Activated CD8-positive, alpha-beta T cell treated with anti-CD3 and anti-CD28 coated beads for 36 hours (primary cell): Measurements from ENCODE around the gene PID1. TPM values are rescaled to one million over a fixed set of nuclear protein-coding genes. Genes with fewer than 3 reads are reported as not detected.

Experiments used
- ATAC-seq: fragments of 200-7000 bp; cut with Tn5 transposase; one replicate; pipeline ENCODE4 v1.10.0; 2021; ENCODE audit warnings: mild to moderate bottlenecking, moderate library complexity
- CTCF ChIA-PET: fragments of 350-600 bp; sonication (Branson Sonifier 250); formaldehyde crosslinking; loops from one replicate; lab custom pipeline; 2021; ENCODE audit warnings: antibody characterized with exemption; lab: Charles Lee
- POLR2A ChIA-PET: fragments of 350-600 bp; sonication (Branson Sonifier 250); formaldehyde crosslinking; loops from one replicate; lab custom pipeline; 2021; ENCODE audit warnings: antibody characterized with exemption; lab: Charles Lee
- DNase-seq: peaks from one replicate; pipeline ENCODE4 v3.0.0-alpha.2; 2020
- H3K27ac Mint-ChIP-seq: one replicate; pipeline ENCODE4 v1.8.0; 2021; ENCODE audit warnings: mild to moderate bottlenecking, mixed read lengths
- H3K27me3 Mint-ChIP-seq: one replicate; pipeline ENCODE4 v1.8.0; 2021; ENCODE audit warnings: mixed read lengths
- H3K36me3 Mint-ChIP-seq: one replicate; pipeline ENCODE4 v1.8.0; 2021; ENCODE audit warnings: low read depth, mixed read lengths
- H3K4me1 Mint-ChIP-seq: one replicate; pipeline ENCODE4 v1.8.0; 2021; ENCODE audit warnings: low read depth, mixed read lengths
- H3K4me3 Mint-ChIP-seq: one replicate; pipeline ENCODE4 v1.8.0; 2021; ENCODE audit warnings: mild to moderate bottlenecking, moderate library complexity, mixed read lengths
- H3K9me3 Mint-ChIP-seq: one replicate; pipeline ENCODE4 v1.8.0; 2021; ENCODE audit warnings: mixed read lengths
- intact Hi-C: fragments of 100-400 bp; cut with micrococcal nuclease; formaldehyde crosslinking; loops from one replicate; pipeline ENCODE4 v1.10.0; 2022
- total RNA-seq, 2 experiments: library from RNA; stranded (reverse); gene quantifications; one replicate each; pipeline ENCODE4 v1.2.3, GENCODE V29; 2021
- TF ChIP-seq, protein P1 (sequence below): fragments of 200-600 bp; IDR thresholded peaks from one replicate; pipeline ENCODE4 v1.8.0; 2022; ENCODE audit warnings: antibody characterized with exemption, mild to moderate bottlenecking

The PID1 gene
- total RNA-seq, 2 experiments from 2014 or later = not detected

DNA sequence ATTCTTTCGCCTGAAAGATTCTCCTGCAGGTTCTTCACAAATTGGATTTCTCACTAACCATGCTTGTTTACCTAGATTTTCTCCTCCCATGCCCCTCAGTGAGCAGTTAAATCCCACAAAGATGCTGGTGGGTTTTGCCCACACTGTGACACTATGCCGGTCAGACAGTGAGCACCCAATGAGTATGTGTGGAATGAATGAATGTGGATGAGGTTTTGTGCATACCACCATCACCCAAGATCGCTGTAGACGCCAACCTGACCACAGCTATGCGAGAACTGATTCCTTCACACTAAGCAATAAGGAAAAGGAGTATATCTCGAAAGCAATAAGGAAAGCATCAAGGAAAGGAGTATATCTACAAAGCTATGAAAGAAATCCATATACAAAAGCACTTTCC is 116.7 kb downstream of the PID1 start:
- intact Hi-C loops = no loop called here
- no peak for DNase-seq
- no peaks in the 10 kb centered on the region for H3K9me3 Mint-ChIP-seq
- H3K27me3 Mint-ChIP-seq = no peaks in the 10 kb centered on the region
- ATAC-seq = no peak
- TF ChIP-seq, protein P1, sequence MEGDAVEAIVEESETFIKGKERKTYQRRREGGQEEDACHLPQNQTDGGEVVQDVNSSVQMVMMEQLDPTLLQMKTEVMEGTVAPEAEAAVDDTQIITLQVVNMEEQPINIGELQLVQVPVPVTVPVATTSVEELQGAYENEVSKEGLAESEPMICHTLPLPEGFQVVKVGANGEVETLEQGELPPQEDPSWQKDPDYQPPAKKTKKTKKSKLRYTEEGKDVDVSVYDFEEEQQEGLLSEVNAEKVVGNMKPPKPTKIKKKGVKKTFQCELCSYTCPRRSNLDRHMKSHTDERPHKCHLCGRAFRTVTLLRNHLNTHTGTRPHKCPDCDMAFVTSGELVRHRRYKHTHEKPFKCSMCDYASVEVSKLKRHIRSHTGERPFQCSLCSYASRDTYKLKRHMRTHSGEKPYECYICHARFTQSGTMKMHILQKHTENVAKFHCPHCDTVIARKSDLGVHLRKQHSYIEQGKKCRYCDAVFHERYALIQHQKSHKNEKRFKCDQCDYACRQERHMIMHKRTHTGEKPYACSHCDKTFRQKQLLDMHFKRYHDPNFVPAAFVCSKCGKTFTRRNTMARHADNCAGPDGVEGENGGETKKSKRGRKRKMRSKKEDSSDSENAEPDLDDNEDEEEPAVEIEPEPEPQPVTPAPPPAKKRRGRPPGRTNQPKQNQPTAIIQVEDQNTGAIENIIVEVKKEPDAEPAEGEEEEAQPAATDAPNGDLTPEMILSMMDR = no peak
- H3K36me3 Mint-ChIP-seq = no peaks in the 10 kb centered on the region
- ChIA-PET POLR2A (no interaction called here), CTCF (no interaction called here)
- no peaks in the 10 kb centered on the region for H3K4me1 Mint-ChIP-seq
- H3K4me3 Mint-ChIP-seq = no peak overlapping the region
- H3K27ac Mint-ChIP-seq = no peak overlapping the region

DNA sequence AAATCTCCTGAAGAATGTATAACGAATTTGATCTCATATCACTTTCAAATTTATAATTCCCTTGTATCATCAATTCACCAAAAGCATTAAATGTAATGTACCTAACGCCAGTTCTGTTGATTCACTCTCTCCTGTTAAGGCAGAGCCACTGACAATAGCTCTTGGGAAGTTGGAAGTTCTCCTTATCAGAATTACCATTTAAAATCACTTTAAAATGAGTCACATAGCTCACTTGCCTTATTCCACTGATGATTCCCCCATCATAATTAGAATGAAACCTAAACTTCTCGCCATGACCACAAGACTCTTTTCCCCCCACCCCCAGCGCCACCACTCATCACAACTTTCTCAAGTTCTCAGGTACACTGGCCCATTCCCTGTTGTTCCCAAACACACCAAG is 117.1 kb downstream of the PID1 start:
- H3K27me3 Mint-ChIP-seq = no peaks in the 10 kb centered on the region
- no peak for ATAC-seq
- TF ChIP-seq, protein P1 = no peak
- DNase-seq = no peak
- no peak overlapping the region for H3K4me3 Mint-ChIP-seq
- no peaks in the 10 kb centered on the region for H3K4me1 Mint-ChIP-seq
- ChIA-PET POLR2A (no interaction called here), CTCF (no interaction called here)
- intact Hi-C loops = no loop called here
- no peaks in the 10 kb centered on the region for H3K36me3 Mint-ChIP-seq
- no peak overlapping the region for H3K27ac Mint-ChIP-seq
- no peaks in the 10 kb centered on the region for H3K9me3 Mint-ChIP-seq

DNA sequence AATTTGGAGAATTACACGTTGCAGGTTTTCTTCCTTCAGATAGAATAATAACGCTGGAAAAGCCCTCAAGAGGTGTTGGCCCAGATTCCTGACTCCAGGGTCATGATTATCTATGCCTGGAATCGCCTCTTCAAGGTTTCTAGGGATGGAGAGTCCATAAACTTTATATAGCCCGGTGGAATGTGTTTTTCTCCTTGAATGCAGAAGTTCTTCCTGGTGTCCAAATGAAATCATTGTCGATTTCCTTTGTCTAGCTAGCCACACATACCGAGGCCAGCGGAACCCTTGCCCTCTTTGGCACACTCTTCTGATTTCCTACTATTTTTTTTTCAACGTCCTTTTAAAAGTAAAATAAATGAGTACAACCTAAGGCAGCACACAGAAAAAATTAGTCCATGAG is 117.8 kb downstream of the PID1 start:
- Mint-ChIP-seq H3K36me3 (no peaks in the 10 kb centered on the region), H3K9me3 (no peaks in the 10 kb centered on the region), H3K4me3 (no peak overlapping the region), H3K27me3 (no peaks in the 10 kb centered on the region), H3K27ac (no peak overlapping the region), H3K4me1 (no peaks in the 10 kb centered on the region)
- CTCF ChIA-PET = no interaction called here
- DNase-seq (no peak), ATAC-seq (no peak)
- intact Hi-C loops = no loop called here
- POLR2A ChIA-PET = no interaction called here
- TF ChIP-seq, protein P1 = no peak

DNA sequence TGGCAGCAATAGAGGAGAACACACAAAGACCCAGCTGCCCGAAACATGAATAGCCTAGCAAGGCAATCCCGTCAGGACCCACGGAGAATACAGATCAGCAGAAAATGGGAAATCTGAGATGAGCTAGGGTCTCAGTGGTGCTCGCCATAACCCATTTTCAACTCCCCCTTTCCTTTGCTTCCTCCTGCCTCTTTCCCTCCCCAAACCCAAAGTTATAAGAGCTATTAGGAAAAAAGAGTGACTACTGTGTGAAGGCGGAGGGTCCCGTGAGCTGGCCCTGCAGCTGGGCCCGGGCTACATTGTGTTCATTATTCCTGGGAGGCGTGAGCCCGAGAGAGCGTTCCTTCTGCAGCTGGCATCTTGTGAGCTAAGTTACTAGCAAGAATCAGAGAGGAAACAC is 118.4 kb downstream of the PID1 start:
- Mint-ChIP-seq H3K4me1 (no peaks in the 10 kb centered on the region), H3K27ac (no peak overlapping the region), H3K4me3 (no peak overlapping the region), H3K27me3 (no peaks in the 10 kb centered on the region), H3K36me3 (no peaks in the 10 kb centered on the region), H3K9me3 (no peaks in the 10 kb centered on the region)
- no peak for DNase-seq
- CTCF ChIA-PET = no interaction called here
- TF ChIP-seq, protein P1 = no peak
- intact Hi-C loops = no loop called here
- POLR2A ChIA-PET = no interaction called here
- ATAC-seq = no peak

DNA sequence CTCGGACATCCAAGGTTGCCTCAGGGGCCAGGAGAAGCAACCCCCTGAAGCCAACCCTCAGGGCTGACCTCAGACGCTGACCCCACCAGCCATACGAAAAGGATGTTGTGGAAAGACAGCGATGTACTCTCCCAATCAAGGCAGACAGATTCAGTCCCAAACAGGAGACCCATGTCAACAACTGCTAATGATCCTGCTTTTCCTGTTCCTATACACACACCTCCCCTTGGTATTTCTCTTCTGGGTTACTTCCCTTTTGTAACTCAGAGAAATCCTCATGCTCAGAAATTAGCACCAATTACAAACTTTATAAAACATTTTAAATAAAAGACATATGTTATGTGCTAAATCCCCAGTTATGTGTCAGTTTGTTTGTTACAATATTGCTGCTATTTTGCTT is 120.8 kb downstream of the PID1 start:
- H3K4me1 Mint-ChIP-seq = no peaks in the 10 kb centered on the region
- ChIA-PET CTCF (no interaction called here), POLR2A (no interaction called here)
- H3K36me3 Mint-ChIP-seq = no peaks in the 10 kb centered on the region
- no peaks in the 10 kb centered on the region for H3K27me3 Mint-ChIP-seq
- TF ChIP-seq, protein P1 = no peak
- no peak overlapping the region for H3K4me3 Mint-ChIP-seq
- intact Hi-C loops = no loop called here
- ATAC-seq (no peak), DNase-seq (no peak)
- no peak overlapping the region for H3K27ac Mint-ChIP-seq
- peaks cover 2% of the 10 kb centered on the region for H3K9me3 Mint-ChIP-seq
